NCI-H345 (cell line): ENCODE measurements around the gene DAND5.
"Not testable (repeated sequence)": the region's sequence is repeated elsewhere in the genome, so short reads cannot be mapped to it uniquely, and the experiment has no call there.

Source experiments
- DNase-seq: peaks from one replicate; lab custom pipeline; 2025; lab: John Stamatoyannopoulos, UW

The DAND5 gene

GRCh38 chr19:12967907-12968306 lies 1.5 kb upstream of the DAND5 start:
- DNase-seq = no peak

DNA sequence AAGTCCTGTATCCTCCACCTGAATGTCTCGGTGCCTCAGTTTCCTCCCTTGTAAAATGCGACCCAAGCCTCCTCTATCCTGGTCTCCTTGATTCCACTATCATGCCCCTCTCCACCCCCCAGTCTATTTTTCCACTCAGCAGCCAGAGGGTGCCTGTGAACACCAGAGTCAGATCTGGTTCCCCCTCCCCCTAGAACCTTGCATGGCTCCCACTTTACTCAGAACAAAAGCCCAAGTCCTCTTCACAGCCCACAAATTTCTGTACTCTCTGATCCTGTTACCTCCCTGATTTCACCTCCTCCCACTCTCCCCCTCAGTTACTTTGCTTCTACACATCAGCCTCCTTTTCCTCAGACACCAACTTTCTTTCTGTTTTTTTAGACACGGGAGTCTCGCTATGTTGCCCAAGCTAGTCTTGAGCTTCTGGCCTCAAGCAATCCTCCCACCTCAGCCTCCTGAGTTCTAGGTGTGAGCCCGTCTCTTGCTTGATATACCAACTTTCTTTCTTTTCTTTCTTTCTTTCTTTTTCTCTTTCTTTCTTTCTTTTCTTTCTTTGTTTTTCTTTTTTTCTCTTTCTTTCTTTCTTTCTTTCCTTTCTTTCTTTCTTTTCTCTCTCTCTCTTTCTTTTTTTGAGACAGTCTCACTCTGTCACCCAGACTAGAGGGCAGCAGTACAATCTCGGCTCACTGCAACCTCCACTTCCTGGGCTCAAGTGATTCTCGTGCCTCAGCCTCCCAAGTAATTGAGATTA lies 869 bp downstream of the DAND5 start:
- DNase-seq = no peak

- DNase-seq = no peak
These were observed 3.9 kb downstream of the DAND5 start for GRCh38 chr19:12973236-12973635.

DNA sequence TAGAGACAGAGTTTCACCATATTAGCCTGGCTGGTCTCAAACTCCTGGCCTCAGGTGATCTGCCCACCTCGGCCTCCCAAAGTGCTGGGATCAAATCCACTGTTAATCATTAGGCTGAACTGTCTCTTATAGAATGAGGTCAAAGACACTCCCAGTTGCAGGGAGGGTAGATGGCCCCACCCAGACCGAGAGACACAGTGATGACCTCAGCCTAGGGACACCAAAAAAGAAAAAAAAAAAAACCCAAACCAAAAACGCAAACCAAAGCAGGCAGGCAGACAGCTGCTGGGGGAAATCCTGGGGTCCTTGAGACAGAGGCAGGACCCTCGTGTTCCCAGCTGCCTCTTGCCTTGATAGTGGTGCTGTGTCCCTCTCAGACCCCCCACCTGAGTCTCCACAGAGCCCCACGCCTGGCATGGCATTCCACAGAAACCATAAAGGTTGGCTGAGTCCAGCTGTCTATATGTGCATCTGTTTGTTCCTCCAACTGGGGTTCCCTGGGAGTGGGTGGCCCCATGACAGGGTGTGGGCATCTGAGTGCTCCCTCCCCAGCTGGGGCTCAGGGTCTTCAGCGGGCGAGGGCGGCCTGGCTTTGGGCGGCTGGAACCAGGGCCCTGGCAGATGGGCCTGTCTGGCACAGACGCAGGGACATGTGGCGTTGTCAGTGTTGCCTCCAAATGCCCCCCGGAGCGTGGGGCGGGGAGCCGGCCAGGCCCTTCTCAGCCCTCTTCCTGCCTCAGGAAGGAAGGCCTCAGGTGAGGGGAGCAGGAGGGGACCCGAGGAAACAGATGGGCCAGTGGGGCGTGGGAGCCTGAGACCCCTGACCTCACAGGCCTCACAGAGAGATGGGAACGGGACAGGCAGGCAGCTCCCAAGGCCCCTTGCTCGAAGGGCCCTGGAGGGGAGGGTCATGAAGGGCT lies 5.2 kb downstream of the DAND5 start:
- DNase-seq = no peak

- DNase-seq = no peak
These were observed 5.9 kb downstream of the DAND5 start for GRCh38 chr19:12975221-12975741.

GRCh38 chr19:12976109-12976508 lies 6.7 kb downstream of the DAND5 start:
- not testable (repeated sequence) for DNase-seq

GRCh38 chr19:12979974-12980373 lies 10.6 kb downstream of the DAND5 start:
- DNase-seq = no peak

- no peak for DNase-seq
These were observed 13.3 kb downstream of the DAND5 start for GRCh38 chr19:12982648-12983047.

GRCh38 chr19:12983091-12983490 lies 13.7 kb downstream of the DAND5 start:
- no peak for DNase-seq

- DNase-seq = peak; percentile 39
These were observed 14.3 kb downstream of the DAND5 start for GRCh38 chr19:12983542-12984142.

DNA sequence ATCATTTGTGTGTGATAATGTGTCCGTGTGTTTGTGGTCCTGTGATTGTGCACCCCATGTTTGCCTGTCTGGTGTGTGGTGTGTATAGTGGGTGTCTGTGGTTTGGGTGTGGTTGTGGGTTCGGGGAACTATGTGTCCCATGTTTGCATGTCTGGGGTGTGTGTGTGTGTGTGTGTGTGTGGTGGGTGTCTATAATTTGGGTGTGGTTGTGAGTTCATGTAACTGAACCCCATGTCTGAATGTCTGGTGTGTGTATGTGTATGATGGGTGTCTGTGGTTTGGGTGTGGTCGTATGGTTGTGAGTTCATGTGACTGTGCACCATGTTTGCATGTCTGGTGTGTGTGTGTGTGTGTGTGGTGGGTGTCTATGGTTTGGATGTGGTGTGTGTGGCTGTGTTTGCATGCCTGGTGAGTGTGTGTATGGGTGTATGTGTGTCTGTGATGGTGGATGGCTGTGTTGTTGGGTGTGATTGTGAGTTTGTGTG lies 14.8 kb downstream of the DAND5 start:
- DNase-seq = no peak

- no peak for DNase-seq
These were observed 15.3 kb downstream of the DAND5 start for GRCh38 chr19:12984683-12985048.

GRCh38 chr19:12985049-12985776 lies 15.8 kb downstream of the DAND5 start:
- no peak for DNase-seq

DNA sequence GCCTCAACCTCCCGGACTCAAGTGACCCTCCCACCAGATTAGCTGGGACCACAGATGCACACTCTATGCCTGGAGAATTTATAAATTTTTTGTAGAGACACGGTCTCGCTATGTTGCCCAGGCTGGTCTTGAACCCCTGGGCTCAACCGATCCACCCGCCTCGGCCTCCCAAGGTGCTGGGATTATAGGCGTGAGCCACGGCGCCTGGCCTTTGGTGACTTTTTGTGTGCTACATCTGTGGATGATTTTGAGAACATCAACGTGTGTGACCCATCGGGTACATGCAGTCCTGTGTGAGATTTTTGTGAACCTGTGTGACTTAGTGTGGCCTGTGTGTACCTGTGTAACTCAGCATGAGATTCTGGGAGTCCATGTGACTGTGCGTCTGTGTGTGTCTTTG lies 17.4 kb downstream of the DAND5 start:
- no peak for DNase-seq

DNA sequence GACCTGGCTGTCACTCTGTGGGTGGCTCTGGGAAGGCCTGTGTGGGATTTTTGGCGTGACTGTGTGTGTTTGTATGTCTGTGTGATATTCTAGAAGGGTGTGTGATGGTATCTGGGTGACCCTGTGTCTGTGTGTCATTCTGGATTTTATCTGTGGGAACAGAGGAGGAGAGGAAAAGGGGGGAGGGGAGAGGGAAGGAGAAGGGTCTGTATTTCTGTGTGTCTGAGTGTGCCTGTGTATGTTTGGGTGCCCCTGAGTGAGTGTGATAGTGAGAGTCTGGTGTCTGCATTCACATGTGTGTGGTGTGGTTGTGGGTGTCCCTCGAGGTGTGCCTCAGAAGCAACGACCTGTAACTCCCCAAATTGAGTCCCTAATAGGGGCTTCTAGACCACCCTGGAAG lies 17.8 kb downstream of the DAND5 start:
- DNase-seq = no peak

- no peak for DNase-seq
These were observed 18.4 kb downstream of the DAND5 start for GRCh38 chr19:12987781-12988180.

DNA sequence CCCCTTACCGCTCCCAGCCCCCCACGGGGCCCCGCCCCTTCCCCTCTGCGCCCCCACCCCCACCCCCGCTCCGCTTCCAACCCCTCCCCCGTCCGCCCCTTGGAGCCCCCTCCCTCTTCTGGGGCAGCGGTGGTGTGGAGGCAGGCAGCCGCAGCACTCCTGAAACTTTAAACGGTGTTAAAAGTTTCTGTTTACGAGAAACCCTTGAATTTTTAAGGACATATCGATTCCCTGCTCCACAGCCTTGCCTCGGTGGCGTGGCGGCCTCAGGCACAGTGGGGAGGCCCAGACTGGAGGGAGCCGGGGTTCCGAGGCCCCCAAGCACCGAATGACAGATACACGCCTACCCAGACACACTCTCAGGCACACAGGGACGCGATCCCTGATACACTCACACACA lies 21.1 kb downstream of the DAND5 start:
- no peak for DNase-seq

DNA sequence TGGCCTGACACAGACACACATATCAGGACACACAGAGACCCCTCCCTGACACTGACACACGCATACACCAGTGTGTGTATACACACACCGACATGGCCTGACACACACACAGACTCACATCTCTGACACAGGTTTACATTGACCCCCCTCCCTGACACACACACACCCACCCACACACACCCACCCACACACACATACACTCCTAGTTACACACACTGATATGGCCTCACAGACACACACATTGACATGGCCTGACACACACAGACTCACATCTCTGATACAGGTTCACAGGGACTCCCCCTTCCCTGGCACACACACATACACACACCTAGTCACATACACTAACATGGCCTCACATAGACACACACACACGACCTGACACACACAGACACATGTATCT lies 21.5 kb downstream of the DAND5 start:
- no peak for DNase-seq

DNA sequence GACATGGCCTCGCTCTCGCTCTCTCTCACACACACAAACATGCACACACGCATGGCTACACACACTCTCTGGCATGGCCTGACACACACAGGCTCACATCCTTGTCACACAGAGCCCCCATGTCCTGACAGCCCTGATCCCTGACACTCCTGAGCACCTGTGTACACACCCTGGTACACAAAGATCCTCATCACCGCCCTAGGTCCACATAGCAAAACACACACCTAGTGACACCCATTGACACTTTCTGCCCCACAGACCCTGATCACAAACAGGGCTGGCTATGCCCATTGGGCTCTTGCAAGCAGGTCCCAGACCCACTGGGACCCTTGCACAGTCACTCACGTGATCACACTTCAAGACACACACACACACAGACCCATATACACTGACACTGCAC lies 21.9 kb downstream of the DAND5 start:
- DNase-seq = no peak

DNA sequence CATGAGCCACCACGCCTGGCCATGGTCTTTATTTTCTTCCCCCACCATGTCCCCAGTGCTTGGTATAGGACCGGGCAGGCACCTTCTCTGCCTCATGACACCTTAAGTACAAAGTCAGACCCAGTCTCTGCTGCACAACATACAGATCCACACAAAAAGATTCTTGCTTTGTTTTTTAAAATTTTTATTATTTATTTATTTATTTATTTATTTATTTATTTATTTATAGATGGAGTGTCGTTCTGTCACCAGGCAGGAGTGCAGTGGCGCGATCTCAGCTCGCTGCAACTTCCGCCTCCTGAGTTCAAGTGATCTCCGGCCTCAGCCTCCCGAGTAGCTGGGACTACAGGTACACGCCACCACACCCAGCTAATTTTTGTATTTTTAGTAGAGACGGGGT lies 23.4 kb downstream of the DAND5 start:
- DNase-seq = no peak

- no peak for DNase-seq
These were observed 24.2 kb downstream of the DAND5 start for GRCh38 chr19:12993562-12993961.
